Astrocyte of the spinal cord (primary cell): ENCODE measurements around the gene MVB12B.

Experiments
- DNase-seq: peaks from one replicate; pipeline ENCODE4 v3.0.0; 2011; ENCODE audit warnings: low read depth, low spot score
- H3K4me3 ChIP-seq: 2 replicates; pipeline ENCODE4 v1.5.1; 2011; ENCODE audit warnings: low read depth, mild to moderate bottlenecking, low read length, moderate library complexity
- CTCF ChIP-seq: IDR thresholded peaks from 2 replicates; pipeline ENCODE4 v1.5.1; 2012; ENCODE audit warnings: low read depth, mild to moderate bottlenecking, low read length, inconsistent platforms
- in situ Hi-C: cut with HindIII; loops from 2 replicates; pipeline ENCODE4 v1.10.0; 2017; ENCODE audit warnings: low sequenced_read_pairs

The MVB12B gene

DNA sequence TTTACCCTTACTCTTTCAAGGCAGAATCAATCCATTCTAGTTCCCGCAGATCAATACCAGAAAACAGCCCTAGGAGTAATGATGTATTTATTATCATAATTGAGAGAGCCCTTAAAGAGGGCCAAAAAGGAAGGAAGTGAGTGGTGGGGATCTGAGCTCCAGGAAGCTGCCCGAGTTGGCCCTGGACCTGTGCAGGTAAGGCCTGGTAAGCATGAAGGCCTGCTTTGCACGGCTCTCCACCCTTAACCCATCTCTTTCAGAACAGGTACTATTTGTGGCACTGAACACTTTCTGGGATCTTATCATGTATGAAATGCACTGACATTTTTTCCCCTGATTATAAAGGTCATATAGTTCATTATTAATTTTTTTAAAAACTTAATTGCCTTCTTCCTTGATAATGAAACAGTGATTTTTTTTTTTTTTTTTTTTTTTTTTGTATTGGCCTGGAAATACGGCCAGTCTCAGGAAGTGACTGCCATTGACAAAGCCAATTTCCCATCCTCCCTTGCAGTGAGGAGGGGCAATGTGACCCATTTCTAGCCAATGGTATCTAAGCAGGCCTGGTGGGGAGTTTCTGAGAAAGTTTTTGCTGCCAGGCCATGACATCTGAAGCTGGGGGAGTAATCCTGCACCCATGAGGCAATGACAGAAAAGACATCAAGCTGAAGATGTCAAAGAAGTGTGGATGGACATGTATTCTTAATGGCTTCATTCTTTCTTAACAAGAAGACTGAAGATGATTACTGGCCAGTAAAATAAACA lies 6.3 kb upstream of the MVB12B start:
- DNase-seq = no peak
- in situ Hi-C loops = no loop called here
- TF ChIP-seq CTCF = no peak

DNA sequence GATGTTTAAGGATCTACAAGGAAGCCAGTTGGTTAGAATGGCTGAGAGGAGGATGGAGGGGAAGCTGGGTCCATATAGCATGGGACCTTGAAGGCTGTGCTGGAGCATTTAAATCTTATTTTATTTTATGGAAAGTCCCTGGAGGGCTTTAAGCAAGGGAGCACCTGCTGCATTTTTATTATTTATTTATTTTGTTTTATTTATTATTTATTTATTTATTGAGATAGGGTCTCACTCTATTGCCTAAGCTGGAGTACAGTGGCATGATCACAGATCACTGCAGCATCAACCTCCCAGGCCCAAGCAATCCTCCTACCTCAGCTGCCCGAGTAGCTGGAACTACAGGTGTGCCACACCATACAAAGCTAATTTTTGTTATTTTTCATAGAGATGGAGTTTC lies 4.9 kb upstream of the MVB12B start:
- in situ Hi-C loops = no loop called here
- DNase-seq = no peak
- TF ChIP-seq CTCF = no peak
- H3K4me3 ChIP-seq = no peak overlapping the region

More for the DNA sequence above, 6.3 kb upstream of the MVB12B start:
- H3K4me3 ChIP-seq = no peak overlapping the region

DNA sequence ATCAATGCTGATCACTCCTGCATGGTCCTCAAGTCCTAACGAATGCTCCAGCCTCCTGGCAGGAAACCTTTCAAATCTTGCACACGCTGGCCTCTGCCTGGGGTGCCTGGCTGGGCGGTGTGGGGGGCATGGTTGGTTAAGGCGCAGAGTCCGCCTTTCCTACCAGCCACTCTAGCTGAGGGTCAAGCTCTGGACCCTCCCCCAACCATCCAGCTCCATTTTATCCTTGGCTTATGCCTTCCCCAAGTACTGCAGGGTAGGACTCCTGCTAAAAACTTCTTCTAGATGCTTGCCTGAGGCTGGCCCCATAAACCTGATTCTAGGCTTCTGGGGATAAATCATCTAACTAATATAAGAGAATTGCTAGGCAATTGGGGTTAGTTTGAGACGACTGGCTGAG lies 808 bp upstream of the MVB12B start:
- peak overlapping the region; percentile 30 for H3K4me3 ChIP-seq
- no peak for DNase-seq
- in situ Hi-C loops = no loop called here

GRCh38 chr9:126327006-126327713 lies 531 bp downstream of the MVB12B start:
- no peak for TF ChIP-seq CTCF
- in situ Hi-C loops = no loop called here
- H3K4me3 ChIP-seq = peak overlapping the region; percentile 51
- no peak for DNase-seq

More for the DNA sequence above, 808 bp upstream of the MVB12B start:
- TF ChIP-seq CTCF = no peak

- in situ Hi-C loops = no loop called here
- TF ChIP-seq CTCF = no peak
- peak overlapping the region; percentile 51 for H3K4me3 ChIP-seq
- no peak for DNase-seq
These were observed 1.1 kb downstream of the MVB12B start for GRCh38 chr9:126327714-126328185.

DNA sequence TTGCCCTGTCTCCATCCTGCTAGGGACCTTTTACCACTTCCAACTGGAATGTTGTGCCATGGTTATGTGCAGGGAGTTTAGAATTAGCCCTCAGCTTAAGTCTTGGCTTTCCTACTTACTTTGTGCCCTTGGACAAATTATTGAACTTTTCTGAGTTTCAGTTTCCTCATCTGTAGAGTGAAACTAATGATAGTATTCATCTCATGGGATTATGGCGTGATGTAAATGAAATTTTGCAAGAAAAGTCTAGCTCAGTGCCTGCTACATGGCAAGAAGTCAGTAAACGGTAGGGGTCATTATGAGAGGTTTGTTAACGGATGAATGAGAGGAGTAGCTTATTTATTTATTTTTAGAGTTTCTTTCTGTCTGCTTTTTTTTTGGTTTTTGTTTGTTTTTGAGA lies 1.8 kb downstream of the MVB12B start:
- H3K4me3 ChIP-seq = no peak overlapping the region
- no peak for TF ChIP-seq CTCF
- DNase-seq = no peak
- in situ Hi-C loops = no loop called here
